A673 (cell line): ENCODE data around the gene MMS22L.

Source experiments
- CTCF ChIP-seq: fragments of 300-800, 200-600 bp; sonication (generic); conservative IDR thresholded peaks from 2 replicates; pipeline ENCODE4 v1.5.1; 2017; ENCODE audit warnings: low read depth, mild to moderate bottlenecking, antibody characterized with exemption, low read length, moderate library complexity, mixed read lengths
- EZH2 ChIP-seq: fragments of 200-600 bp; sonication (generic); IDR thresholded peaks from 2 replicates; pipeline ENCODE4 v1.6.1; 2017; ENCODE audit warnings: borderline replicate concordance, low read depth, mild to moderate bottlenecking, mixed read lengths, antibody characterized with exemption, low read length; ENCODE audit not compliant: poor library complexity, severe bottlenecking

DNA sequence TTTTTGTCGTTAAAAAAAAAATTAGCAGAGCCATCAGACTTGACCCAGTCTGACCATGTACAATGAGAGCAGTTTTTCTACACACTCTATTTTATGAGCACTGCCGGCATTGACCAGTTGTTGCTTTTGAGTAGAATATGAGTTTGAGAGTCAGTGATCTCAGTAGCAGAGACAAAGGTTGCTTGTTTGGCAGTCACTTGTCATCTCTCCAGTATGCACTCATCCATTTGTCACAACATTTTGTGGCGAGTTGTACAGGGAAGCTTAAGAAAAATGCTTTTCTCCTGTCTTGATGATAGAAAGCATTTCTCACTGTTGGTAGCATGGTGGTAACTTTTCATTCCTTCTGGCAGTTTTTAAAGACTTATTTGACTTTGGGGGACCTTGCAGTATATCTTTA lies 159.9 kb downstream of the MMS22L start:
- TF ChIP-seq CTCF, result no peak
- no peak for TF ChIP-seq EZH2
